Endothelial cell of umbilical vein (primary cell): ENCODE results near the gene TNFRSF11A.

Source experiments
- EZH2 ChIP-seq: IDR thresholded peaks from 2 replicates; pipeline ENCODE4 v1.6.1; 2012; ENCODE audit warnings: borderline replicate concordance, low read depth, mild to moderate bottlenecking, moderate library complexity, low read length, inconsistent platforms; ENCODE audit not compliant: severe bottlenecking
- TF ChIP-seq, protein P1 (sequence below), 2 donors: IDR thresholded peaks; 1 replicate in 1 of 2; 2 replicates in 1 of 2; pipeline ENCODE4 v1.5.1; 2011; ENCODE audit warnings: low read length in 2 of 2, mild to moderate bottlenecking in 2 of 2, moderate library complexity in 2 of 2, control low read depth in 1 of 2, inconsistent platforms in 1 of 2, low read depth in 1 of 2; ENCODE audit not compliant: insufficient read depth in 1 of 2; ENCODE audit errors: extremely low read depth in 1 of 2
- TF ChIP-seq, protein P2 (sequence below): IDR thresholded peaks from 2 replicates; pipeline ENCODE4 v1.6.1; 2011; ENCODE audit not compliant: insufficient read depth, insufficient read length

DNA sequence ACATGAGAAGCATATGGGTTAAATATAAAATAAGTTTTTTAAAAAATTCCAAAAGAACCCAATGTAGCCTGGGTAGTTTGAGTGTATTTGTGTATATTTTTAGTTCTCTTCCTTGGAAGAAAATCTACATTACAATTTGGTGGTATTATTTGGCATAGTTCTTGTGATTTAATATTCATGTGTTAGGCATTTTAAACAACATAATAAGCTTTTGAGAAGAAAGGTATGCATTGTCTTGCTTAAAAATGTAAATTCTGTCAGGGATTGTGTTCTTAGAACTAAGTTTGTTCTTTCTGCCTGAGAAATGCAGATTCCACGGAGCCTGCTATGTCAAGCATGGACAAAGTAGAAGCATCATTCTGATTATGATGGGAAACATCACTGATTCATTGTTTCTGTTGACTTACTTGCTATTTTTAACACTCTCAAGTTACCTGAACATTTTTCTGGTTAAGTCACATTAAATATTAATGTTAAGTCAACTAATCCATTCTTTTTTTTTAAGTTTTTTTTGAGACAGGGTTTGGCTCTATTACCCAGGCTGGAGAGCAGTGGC is 49.4 kb downstream of the TNFRSF11A start:
- TF ChIP-seq, protein P1, sequence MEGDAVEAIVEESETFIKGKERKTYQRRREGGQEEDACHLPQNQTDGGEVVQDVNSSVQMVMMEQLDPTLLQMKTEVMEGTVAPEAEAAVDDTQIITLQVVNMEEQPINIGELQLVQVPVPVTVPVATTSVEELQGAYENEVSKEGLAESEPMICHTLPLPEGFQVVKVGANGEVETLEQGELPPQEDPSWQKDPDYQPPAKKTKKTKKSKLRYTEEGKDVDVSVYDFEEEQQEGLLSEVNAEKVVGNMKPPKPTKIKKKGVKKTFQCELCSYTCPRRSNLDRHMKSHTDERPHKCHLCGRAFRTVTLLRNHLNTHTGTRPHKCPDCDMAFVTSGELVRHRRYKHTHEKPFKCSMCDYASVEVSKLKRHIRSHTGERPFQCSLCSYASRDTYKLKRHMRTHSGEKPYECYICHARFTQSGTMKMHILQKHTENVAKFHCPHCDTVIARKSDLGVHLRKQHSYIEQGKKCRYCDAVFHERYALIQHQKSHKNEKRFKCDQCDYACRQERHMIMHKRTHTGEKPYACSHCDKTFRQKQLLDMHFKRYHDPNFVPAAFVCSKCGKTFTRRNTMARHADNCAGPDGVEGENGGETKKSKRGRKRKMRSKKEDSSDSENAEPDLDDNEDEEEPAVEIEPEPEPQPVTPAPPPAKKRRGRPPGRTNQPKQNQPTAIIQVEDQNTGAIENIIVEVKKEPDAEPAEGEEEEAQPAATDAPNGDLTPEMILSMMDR (IDR thresholded peaks at IDR 0.05; ENCODE audit: extremely low read depth in 1 of 2, insufficient read depth in 1 of 2, low read depth in 1 of 2, low read length in 2 of 2), result no peak
- TF ChIP-seq, protein P2, sequence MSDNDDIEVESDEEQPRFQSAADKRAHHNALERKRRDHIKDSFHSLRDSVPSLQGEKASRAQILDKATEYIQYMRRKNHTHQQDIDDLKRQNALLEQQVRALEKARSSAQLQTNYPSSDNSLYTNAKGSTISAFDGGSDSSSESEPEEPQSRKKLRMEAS, result no peak
- TF ChIP-seq EZH2, result no peak
